ENCODE measurements around the gene C3orf85.

Gene C3orf85

DNA sequence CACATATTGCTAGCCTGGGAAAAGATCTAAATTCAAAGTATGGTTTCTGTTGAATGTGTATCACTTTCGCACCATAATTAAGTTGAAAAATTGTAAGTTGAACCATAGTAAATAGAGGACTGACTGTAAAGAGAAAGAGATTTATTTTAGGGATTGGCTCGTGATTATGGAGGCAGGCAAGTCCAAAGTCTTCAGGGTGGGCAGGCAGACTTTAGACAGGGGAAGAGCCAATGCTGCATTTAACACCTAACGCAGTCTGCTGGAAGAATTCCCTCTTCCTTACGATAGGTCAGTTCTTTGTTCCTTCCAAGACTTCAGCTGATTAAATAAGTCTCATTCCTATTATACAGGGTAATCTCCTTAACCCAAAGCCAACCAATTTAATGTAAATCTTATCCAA lies 15.8 kb downstream of the C3orf85 start:
- no peak for DNase-seq (ENCODE audit: low read depth)

DNA sequence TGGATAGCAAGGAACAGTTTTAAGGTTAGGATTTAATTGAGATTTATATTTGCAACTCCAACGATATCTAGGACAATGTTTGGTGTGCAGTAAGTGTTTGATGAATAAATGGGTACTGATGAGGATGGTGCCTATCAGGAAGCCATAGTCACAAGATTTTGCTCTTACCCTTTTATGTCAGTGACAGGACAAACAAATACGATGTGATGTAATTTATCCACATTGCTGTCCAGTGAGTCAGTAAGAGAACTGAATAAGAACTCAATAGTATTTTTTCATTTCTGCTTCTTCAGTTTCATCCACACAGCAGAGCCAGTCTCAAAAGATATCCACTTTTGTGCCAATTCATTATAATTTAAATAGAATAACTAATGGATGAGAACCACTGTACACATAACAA lies 18.5 kb downstream of the C3orf85 start:
- no peak for DNase-seq (ENCODE audit: low read depth)

DNA sequence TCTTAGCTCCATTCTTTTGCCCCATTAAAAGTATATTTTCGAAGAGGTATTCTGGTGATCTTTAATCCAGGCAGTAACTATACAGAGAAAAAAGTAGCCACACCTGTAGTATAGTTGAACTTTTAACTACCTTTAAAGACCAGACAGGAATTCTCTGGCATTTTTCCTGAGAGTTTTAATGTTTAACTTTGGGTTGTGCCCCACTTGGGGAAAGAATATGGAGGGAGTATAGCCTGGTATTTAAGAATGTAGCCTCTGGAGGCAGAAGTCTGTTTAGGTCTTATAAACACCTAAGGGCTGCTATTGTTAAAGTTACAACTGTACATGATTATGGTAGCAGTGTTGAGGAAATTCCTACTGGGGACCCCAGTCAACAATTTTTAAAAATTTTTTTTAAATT lies 19.3 kb downstream of the C3orf85 start:
- no peak for DNase-seq (ENCODE audit: low read depth)

DNA sequence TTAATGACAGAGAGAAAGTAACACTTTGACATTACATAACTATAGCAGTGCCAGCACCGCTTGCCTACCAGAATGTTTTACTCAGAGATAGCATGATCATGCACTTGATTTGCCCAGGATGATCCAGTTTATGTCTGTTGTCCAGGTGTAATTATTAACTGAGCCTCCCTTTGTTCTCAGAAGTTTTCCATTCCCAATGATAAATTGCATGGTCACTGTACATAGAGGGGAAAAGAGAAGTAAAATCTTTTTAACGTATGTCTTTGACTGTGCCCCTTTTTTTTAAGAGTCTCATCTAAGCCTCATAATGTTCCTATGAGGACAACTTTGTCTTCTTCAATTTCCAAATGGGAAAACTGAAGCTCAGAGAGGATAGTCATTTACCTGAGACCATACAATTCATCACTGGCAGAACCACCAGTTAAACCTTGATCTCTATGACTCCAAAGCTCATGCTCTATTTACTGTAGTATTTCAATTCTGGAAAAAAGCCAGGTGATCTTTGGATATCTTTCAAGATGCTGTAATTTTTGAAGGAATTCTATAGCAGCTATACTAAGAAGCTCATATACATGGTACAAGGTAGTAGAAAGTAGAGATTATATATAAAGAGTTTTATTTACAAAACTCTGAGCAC lies 25.1 kb downstream of the C3orf85 start:
- no peak for DNase-seq (ENCODE audit: low read depth)

DNA sequence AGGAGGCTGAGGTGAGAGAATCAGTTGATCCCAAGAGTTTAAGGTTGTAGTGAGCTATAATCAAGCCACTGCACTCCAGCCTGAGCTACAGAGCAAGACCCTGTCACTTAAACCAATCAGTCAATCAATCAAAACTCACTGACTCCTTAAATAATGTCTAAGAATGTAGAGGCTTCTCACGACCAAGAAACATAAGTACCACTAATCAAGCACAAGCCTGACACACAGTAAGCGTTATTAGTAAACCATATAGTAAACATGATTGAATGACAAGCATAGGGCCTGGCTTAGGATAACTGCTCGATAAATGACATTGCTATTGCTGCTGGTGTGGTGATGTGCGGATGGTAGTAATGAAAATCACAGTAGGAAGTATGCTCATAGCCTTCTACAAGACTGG lies 29.4 kb downstream of the C3orf85 start:
- DNase-seq (ENCODE audit: low read depth): no peak

DNA sequence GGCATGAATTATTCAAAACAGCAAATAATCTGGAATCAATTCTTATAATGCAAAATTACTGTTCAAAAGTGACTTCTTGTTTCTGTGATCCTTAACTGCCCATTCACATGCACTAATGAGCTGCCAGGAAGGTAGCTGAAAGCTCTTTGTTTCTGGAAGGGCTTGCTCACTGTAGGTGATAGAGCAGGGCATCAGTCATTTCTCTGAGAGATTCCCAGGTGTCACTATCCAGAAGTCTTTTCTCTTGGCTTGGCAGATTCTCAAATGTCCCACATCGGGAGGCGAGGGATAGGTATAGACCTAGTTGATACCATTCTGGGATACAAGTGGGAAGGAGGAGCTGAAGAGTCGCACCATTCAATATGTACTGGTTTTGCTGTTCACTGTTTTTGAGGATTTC lies 35.0 kb downstream of the C3orf85 start:
- no peak for DNase-seq (ENCODE audit: low read depth)

DNA sequence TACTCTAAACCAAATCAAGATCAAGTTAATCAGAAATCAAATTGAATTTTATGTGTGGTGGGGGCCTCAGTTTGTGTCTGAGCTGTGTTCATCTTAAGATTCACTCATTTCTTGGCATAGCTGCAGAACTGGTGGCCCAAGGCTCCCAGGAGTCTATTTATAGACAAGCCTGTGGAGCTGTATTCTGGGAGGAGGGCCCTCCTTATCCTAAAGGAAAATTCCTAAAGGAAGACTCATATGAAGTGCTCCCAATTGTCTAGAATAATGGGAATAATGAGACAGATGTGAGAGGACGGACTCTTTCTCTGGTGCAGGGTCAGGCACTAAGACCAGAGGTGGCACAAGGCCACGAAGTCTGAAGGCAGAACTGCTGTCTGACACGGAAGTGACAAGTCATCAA lies 38.9 kb downstream of the C3orf85 start:
- no peak for DNase-seq (ENCODE audit: low read depth)

DNA sequence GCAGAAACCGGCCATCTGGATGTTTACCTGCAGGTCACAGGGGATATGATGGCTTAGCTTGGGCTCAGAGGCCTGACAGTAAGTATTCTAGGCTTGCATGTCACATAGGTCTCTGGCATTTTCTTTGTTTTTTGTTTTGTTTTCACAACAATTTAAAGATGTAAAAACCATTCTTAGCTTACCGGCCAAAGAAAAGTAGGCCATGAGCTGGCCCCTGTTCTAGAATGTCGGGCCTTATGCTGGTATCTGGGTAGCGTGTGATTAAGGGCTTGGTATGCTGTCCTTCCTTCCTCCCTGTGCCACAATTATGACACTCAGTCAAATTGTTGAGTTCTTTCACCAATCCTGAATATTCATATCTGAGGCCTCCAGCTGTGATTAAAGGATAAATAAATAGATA lies 40.2 kb downstream of the C3orf85 start:
- no peak for DNase-seq (ENCODE audit: low read depth)

DNA sequence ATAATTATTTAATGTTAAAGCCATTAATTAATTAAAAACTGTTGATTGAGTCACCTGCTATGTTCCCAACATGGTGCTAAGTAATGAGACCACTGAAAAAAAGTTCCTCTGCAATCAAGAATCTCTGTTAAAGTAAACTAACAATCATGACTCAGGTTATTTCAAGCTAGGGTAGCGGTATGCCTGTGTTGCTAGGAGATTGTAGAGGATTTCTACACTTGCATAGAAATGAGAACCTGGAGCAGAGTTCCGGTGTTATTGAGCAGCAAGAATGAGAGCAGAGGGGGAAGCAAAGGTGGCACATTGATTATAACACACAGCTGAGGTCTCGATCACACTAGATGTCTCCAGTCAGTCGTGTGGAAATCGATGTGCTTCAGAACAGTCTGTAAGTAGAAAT lies 41.4 kb downstream of the C3orf85 start:
- no peak for DNase-seq (ENCODE audit: low read depth)

DNA sequence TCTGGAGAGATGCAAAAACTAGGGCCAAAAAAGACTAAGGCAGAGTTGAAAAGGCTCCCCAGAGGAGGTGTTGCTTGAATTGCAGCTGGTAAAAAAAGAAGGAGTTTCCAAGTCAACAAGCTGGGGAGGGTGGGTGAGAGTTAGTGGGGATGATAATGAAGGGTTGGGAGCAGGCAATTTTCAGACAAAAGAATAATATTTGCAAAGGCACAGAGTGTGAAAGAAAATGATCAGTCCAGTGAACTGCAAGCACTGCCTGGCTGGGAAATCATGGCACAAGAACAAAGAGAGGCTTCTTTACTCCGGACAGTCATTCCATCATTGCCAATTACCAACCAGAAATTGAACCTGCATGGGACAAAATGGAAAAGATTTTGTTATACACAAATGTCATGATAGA lies 42.2 kb downstream of the C3orf85 start:
- no peak for DNase-seq (ENCODE audit: low read depth)

DNA sequence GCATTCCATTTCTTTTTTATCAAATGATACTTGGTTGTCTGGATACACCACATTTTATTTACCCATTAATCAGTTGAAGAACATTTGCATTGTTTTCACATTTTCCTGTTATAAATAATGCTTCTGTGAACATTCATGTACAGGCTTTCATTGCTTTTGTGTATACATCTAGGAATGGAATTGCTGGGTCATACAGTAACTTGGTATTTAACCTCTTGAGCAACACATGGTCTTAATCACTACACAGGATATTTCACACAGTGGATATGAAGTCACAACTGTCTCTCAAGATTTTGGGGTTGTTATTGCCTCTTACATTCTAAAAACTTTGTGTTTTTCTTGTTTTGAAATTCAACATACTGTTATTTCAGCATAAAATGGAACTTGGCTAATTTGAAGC lies 48.2 kb downstream of the C3orf85 start:
- DNase-seq (ENCODE audit: low read depth): no peak

DNA sequence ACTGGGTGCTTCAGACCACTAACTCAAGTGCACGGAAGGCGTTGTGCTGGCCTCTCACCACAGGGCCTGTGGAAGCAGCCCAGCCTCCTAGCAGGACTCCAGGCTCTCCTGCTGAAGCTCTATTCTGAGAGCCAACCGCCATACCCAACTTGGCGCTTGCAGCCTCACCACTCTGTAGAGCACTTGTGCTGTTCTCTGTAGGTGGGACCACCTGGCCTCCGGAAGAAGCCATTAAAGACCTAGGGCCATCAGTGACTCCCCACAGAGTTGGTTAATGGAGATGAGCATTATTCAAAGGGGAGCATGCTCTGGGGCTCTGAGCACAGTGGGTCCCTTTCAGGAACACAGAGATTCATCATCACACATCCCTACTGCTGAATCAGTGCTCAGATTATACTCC lies 50.9 kb downstream of the C3orf85 start:
- no peak for DNase-seq (ENCODE audit: low read depth)

DNA sequence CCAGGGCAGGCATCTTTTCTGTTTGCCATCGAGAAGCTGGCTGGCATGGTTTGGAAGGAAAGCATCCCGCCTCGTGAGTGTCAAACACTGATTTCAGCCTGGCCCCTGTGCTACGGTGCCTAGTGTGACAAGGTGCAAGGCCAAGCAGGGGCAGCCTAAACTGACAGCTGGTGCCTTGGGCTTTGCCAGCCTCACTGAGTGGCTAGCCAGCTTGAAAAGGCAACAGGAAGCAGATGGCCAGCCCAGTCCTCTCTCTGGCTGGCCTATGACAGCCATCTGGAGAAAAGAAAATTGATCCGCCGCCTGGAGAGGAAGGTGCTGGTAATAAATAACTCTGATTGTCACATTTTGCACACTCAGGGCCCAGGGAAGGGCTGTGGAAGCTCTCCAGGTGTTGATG lies 52.2 kb downstream of the C3orf85 start:
- DNase-seq (ENCODE audit: low read depth): no peak

DNA sequence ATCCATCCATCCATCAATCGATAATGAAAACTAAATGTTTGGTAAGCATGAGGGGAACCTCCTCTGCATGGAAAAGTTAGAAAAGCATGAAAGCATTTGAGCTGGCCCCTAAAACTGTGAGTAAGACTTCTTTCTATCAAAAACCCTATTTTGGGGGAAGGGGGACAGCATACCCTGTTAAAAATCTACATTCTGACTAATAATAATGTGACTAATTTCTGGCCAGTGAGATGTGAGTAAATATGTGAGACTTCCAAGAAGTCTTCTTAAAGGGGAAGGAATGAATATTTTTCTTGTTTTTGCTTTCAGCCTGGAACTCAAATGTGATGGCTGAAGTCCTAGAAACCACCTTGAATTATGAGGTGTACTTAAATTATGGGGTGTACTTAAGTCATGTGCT lies 54.9 kb downstream of the C3orf85 start:
- DNase-seq (ENCODE audit: low read depth): no peak

DNA sequence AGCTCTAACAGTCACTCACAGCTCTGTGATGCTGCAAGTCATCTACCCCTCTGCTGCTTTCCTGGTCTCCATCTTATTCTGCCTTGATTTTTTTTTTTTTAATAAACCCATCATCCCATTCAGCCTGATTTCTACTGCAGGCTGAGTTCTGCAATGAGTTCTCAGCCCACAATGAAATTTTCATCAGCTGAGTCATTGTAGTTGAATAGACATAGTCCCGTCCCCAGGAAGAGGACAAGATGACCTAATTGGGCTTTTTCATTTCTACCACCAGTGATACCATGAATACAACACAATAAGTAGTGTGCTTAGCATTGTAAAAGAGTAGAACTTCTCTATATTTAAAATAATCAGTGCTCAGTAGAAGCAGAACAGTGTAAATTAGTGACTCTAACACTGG lies 59.3 kb downstream of the C3orf85 start:
- DNase-seq (ENCODE audit: low read depth): no peak
